HEK293 (cell line): ENCODE results near the gene ADRA2B.

Source experiments
- CTCF ChIA-PET: fragments of 350-600 bp; formaldehyde crosslinking; extraction: SDS; loops from one replicate; lab custom pipeline; 2021; ENCODE audit warnings: antibody characterized with exemption; lab: Yijun Ruan, JAX
- POLR2A ChIA-PET: fragments of 300-600 bp; formaldehyde crosslinking; extraction: SDS; loops from one replicate; lab custom pipeline; 2020; ENCODE audit warnings: antibody characterized with exemption, inconsistent platforms; lab: Yijun Ruan, JAX
- H3K27ac ChIP-seq: fragments of 200-500 bp; sonication (Bioruptor generic); 2 replicates; pipeline ENCODE4 v1.5.1; 2014; ENCODE audit warnings: low read depth, low read length, control low read depth, inconsistent platforms; ENCODE audit errors: extremely low read depth
- H3K36me3 ChIP-seq, 2 experiments: fragments of 200-500 bp in 1 of 2; sonication (Bioruptor generic) in 1 of 2; 1 replicate in 1 of 2; 2 replicates in 1 of 2; pipeline ENCODE4 v1.5.1; 2014 to 2017; ENCODE audit warnings: inconsistent platforms in 2 of 2, low read length in 2 of 2; ENCODE audit not compliant: control insufficient read depth in 2 of 2, insufficient read depth in 1 of 2
- H3K4me1 ChIP-seq: fragments of 200-500 bp; sonication (Bioruptor generic); 2 replicates; pipeline ENCODE4 v1.5.1; 2014; ENCODE audit warnings: mild to moderate bottlenecking, low read length, inconsistent platforms; ENCODE audit not compliant: control insufficient read depth, insufficient read depth
- H3K4me3 ChIP-seq: 2 replicates; pipeline ENCODE4 v1.5.1; 2011; ENCODE audit warnings: low read depth, mild to moderate bottlenecking, control low read depth, low read length, moderate library complexity
- H3K9me3 ChIP-seq: fragments of 200-500 bp; sonication (Bioruptor generic); 2 replicates; pipeline ENCODE4 v1.5.1; 2014; ENCODE audit warnings: low read depth, low read length, inconsistent platforms; ENCODE audit not compliant: control insufficient read depth, insufficient read depth
- GFI1B ChIP-seq: fragments of 450-650 bp; formaldehyde crosslinking; IDR thresholded peaks from 2 replicates; pipeline ENCODE4 v1.5.1; 2016; ENCODE audit warnings: missing biosample characterization, missing genetic modification characterization
- GLI4 ChIP-seq: fragments of 450-650 bp; formaldehyde crosslinking; IDR thresholded peaks from 2 replicates; pipeline ENCODE4 v1.5.1; 2016; ENCODE audit warnings: missing biosample characterization, missing genetic modification characterization
- GLIS2 ChIP-seq: fragments of 450-650 bp; formaldehyde crosslinking; IDR thresholded peaks from 2 replicates; pipeline ENCODE4 v1.5.1; 2016; ENCODE audit warnings: missing biosample characterization, missing genetic modification characterization
- IKZF3 ChIP-seq: fragments of 450-650 bp; IDR thresholded peaks from 2 replicates; pipeline ENCODE4 v1.5.0; 2018; ENCODE audit warnings: missing biosample characterization, mild to moderate bottlenecking, missing genetic modification characterization, moderate library complexity
- SETDB1 ChIP-seq: IDR thresholded peaks from one replicate; pipeline ENCODE4 v1.6.1; 2017; ENCODE audit warnings: mild to moderate bottlenecking, low read length, moderate library complexity, mixed read lengths; ENCODE audit not compliant: insufficient read length
- SP2 ChIP-seq: fragments of 450-650 bp; formaldehyde crosslinking; IDR thresholded peaks from 2 replicates; pipeline ENCODE4 v1.5.1; 2016; ENCODE audit warnings: missing biosample characterization, missing genetic modification characterization
- TCF7L2 ChIP-seq: IDR thresholded peaks from 2 replicates; pipeline ENCODE4 v1.6.1; 2011; ENCODE audit warnings: low read depth, mild to moderate bottlenecking, inconsistent platforms, low read length, moderate library complexity, borderline replicate concordance
- TSHZ1 ChIP-seq: fragments of 450-650 bp; formaldehyde crosslinking; IDR thresholded peaks from 2 replicates; pipeline ENCODE4 v1.5.1; 2016; ENCODE audit warnings: missing biosample characterization, missing genetic modification characterization, borderline replicate concordance
- ZBTB17 ChIP-seq: fragments of 450-650 bp; formaldehyde crosslinking; IDR thresholded peaks from 2 replicates; pipeline ENCODE4 v1.5.1; 2016; ENCODE audit warnings: missing biosample characterization, missing genetic modification characterization
- ZBTB21 ChIP-seq: fragments of 450-650 bp; formaldehyde crosslinking; IDR thresholded peaks from 2 replicates; pipeline ENCODE4 v1.5.1; 2017; ENCODE audit warnings: missing biosample characterization, missing genetic modification characterization
- ZBTB48 ChIP-seq: fragments of 450-650 bp; formaldehyde crosslinking; IDR thresholded peaks from 2 replicates; pipeline ENCODE4 v1.5.1; 2016; ENCODE audit warnings: missing biosample characterization, missing genetic modification characterization
- ZBTB8A ChIP-seq: fragments of 450-650 bp; formaldehyde crosslinking; IDR thresholded peaks from 2 replicates; pipeline ENCODE4 v1.5.1; 2016; ENCODE audit warnings: missing biosample characterization, missing genetic modification characterization
- ZEB2 ChIP-seq: fragments of 450-650 bp; formaldehyde crosslinking; IDR thresholded peaks from 2 replicates; pipeline ENCODE4 v1.5.1; 2016; ENCODE audit warnings: missing biosample characterization, missing genetic modification characterization
- ZFP37 ChIP-seq: fragments of 450-650 bp; formaldehyde crosslinking; IDR thresholded peaks from 2 replicates; pipeline ENCODE4 v1.5.1; 2016; ENCODE audit warnings: missing biosample characterization, missing genetic modification characterization
- ZNF121 ChIP-seq: fragments of 450-650 bp; formaldehyde crosslinking; IDR thresholded peaks from 2 replicates; pipeline ENCODE4 v1.5.1; 2016; ENCODE audit warnings: missing biosample characterization, missing genetic modification characterization
- ZNF146 ChIP-seq: fragments of 450-650 bp; formaldehyde crosslinking; IDR thresholded peaks from 2 replicates; pipeline ENCODE4 v1.5.1; 2016; ENCODE audit warnings: missing biosample characterization, missing genetic modification characterization
- ZNF16 ChIP-seq: fragments of 450-650 bp; formaldehyde crosslinking; IDR thresholded peaks from 2 replicates; pipeline ENCODE4 v1.5.1; 2016; ENCODE audit warnings: low read depth, missing biosample characterization, missing genetic modification characterization
- ZNF23 ChIP-seq: fragments of 450-650 bp; formaldehyde crosslinking; IDR thresholded peaks from 2 replicates; pipeline ENCODE4 v1.5.1; 2016; ENCODE audit warnings: missing biosample characterization, missing genetic modification characterization, borderline replicate concordance
- ZNF302 ChIP-seq: fragments of 450-650 bp; formaldehyde crosslinking; IDR thresholded peaks from 2 replicates; pipeline ENCODE4 v1.5.1; 2016; ENCODE audit warnings: missing biosample characterization, missing genetic modification characterization, low read depth
- ZNF341 ChIP-seq: fragments of 450-650 bp; formaldehyde crosslinking; IDR thresholded peaks from 2 replicates; pipeline ENCODE4; 2016; ENCODE audit warnings: low read depth, missing biosample characterization, missing genetic modification characterization
- ZNF366 ChIP-seq: fragments of 450-650 bp; formaldehyde crosslinking; conservative IDR thresholded peaks from 2 replicates; pipeline ENCODE4 v1.5.1; 2016; ENCODE audit warnings: missing biosample characterization, missing genetic modification characterization
- ZNF473 ChIP-seq: fragments of 450-650 bp; formaldehyde crosslinking; IDR thresholded peaks from 2 replicates; pipeline ENCODE4 v1.5.1; 2017; ENCODE audit warnings: missing biosample characterization, missing genetic modification characterization
- ZNF530 ChIP-seq: fragments of 450-650 bp; formaldehyde crosslinking; IDR thresholded peaks from 2 replicates; pipeline ENCODE4 v1.5.1; 2016; ENCODE audit warnings: low read depth, missing biosample characterization, missing genetic modification characterization
- ZNF623 ChIP-seq: fragments of 450-650 bp; formaldehyde crosslinking; IDR thresholded peaks from 2 replicates; pipeline ENCODE4 v1.5.1; 2016; ENCODE audit warnings: missing biosample characterization, missing genetic modification characterization
- ZNF701 ChIP-seq: fragments of 450-650 bp; formaldehyde crosslinking; IDR thresholded peaks from 2 replicates; pipeline ENCODE4 v1.5.1; 2016; ENCODE audit warnings: missing biosample characterization, missing genetic modification characterization
- ZNF76 ChIP-seq: fragments of 450-650 bp; formaldehyde crosslinking; IDR thresholded peaks from 2 replicates; pipeline ENCODE4; 2016; ENCODE audit warnings: low read depth, missing biosample characterization, missing genetic modification characterization, borderline replicate concordance
- ZNF792 ChIP-seq: fragments of 450-650 bp; formaldehyde crosslinking; IDR thresholded peaks from 2 replicates; pipeline ENCODE4 v1.5.1; 2016; ENCODE audit warnings: missing biosample characterization, missing genetic modification characterization
- TF ChIP-seq, protein P1 (sequence below): fragments of 450-650 bp; formaldehyde crosslinking; IDR thresholded peaks from 2 replicates; pipeline ENCODE4 v1.5.1; 2016; ENCODE audit warnings: missing biosample characterization, missing genetic modification characterization
- TF ChIP-seq, protein P2 (sequence below): fragments of 450-650 bp; formaldehyde crosslinking; IDR thresholded peaks from 2 replicates; pipeline ENCODE4 v1.5.1; 2016; ENCODE audit warnings: missing biosample characterization, missing genetic modification characterization

The ADRA2B gene

GRCh38 chr2:96099861-96100798, 16.2 kb downstream of the ADRA2B start (continued):
- TF ChIP-seq GLI4 (no peak), ZNF473 (tag by site-specific recombination) (no peak), ZNF16 (tag by site-specific recombination) (no peak), TCF7L2 (no peak), ZNF341 (tag by site-specific recombination) (peak; percentile 50; the same call in 1 of the 2 replicates), ZNF366 (peak; percentile 40; the same call in 1 of the 2 replicates), ZNF792 (no peak), ZBTB48 (peak; percentile 84), GLIS2 (peak; percentile 40; the same call in 1 of the 2 replicates), ZNF121 (tag by site-specific recombination) (no peak), ZBTB8A (tag by site-specific recombination) (peak; percentile 38), GFI1B (no peak)
- TF ChIP-seq, protein P1, sequence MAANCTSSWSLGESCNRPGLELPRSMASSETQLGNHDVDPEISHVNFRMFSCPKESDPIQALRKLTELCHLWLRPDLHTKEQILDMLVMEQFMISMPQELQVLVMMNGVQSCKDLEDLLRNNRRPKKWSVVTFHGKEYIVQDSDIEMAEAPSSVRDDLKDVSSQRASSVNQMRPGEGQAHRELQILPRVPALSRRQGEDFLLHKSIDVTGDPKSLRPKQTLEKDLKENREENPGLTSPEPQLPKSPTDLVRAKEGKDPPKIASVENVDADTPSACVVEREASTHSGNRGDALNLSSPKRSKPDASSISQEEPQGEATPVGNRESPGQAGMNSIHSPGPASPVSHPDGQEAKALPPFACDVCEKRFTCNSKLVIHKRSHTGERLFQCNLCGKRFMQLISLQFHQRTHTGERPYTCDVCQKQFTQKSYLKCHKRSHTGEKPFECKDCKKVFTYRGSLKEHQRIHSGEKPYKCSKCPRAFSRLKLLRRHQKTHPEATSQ: no peak
- TF ChIP-seq, all 188 proteins: peak for 9

DNA sequence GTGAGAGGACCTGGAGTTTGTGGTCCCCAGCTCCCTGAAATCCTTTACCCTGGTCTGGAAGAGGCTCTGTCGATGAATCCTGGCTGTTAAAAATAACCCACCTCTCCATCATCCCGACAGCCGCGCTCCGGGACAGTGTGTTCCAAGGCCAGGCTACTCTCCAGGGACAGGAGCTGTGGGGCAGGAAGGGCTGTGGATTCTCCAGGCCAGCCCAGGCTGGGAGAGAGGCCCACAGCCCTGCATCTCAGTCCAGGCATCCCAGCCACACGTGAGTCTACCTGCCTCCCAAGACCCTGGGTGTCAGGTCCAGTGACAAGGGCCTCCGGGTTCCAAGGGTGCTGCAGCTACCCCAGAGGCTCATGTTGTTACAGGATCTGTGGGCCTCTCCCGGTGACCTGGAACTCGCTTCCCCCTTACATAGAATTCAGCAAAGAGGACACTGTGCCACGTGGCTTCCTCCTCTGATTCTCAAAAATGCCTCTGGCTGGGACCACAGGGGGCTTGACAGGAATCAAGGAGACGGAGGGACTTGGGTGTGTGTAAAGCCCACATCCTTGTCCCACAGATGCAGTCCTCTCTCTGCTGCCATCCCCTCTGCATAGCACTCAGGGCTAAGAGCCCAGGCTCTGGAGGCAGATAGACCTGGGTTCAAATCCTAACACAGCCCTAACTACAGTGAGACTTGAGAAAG, 17.3 kb downstream of the ADRA2B start:
- H3K9me3 ChIP-seq: no peaks in the 10 kb centered on the region
- no peak overlapping the region for H3K4me3 ChIP-seq
- no peak overlapping the region for H3K27ac ChIP-seq
- H3K4me1 ChIP-seq: no peaks in the 10 kb centered on the region
- ChIA-PET CTCF (interaction anchor here (1.0 kb wide), 1 partner anchor 11 kb away, joined by 3 read pairs; no protein-coding TSS in a partner anchor), POLR2A (no interaction called here)
- no peaks in the 10 kb centered on the region for H3K36me3 ChIP-seq
- TF ChIP-seq ZNF23: no peak
- TF ChIP-seq, protein P2, sequence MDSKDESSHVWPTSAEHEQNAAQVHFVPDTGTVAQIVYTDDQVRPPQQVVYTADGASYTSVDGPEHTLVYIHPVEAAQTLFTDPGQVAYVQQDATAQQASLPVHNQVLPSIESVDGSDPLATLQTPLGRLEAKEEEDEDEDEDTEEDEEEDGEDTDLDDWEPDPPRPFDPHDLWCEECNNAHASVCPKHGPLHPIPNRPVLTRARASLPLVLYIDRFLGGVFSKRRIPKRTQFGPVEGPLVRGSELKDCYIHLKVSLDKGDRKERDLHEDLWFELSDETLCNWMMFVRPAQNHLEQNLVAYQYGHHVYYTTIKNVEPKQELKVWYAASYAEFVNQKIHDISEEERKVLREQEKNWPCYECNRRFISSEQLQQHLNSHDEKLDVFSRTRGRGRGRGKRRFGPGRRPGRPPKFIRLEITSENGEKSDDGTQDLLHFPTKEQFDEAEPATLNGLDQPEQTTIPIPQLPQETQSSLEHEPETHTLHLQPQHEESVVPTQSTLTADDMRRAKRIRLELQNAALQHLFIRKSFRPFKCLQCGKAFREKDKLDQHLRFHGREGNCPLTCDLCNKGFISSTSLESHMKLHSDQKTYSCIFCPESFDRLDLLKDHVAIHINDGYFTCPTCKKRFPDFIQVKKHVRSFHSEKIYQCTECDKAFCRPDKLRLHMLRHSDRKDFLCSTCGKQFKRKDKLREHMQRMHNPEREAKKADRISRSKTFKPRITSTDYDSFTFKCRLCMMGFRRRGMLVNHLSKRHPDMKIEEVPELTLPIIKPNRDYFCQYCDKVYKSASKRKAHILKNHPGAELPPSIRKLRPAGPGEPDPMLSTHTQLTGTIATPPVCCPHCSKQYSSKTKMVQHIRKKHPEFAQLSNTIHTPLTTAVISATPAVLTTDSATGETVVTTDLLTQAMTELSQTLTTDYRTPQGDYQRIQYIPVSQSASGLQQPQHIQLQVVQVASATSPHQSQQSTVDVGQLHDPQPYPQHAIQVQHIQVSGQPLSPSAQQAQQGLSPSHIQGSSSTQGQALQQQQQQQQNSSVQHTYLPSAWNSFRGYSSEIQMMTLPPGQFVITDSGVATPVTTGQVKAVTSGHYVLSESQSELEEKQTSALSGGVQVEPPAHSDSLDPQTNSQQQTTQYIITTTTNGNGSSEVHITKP (tag by site-specific recombination): no peak
- no peak for TF ChIP-seq ZFP37 (tag by site-specific recombination)
- TF ChIP-seq SETDB1: no peak
- TF ChIP-seq ZNF146 (tag by site-specific recombination): no peak
- TF ChIP-seq IKZF3 (tag by site-specific recombination): no peak
- TF ChIP-seq ZNF76 (tag by site-specific recombination): no peak
- TF ChIP-seq ZNF701 (tag by site-specific recombination): no peak
- no peak for TF ChIP-seq ZBTB8A (tag by site-specific recombination)
- no peak for TF ChIP-seq SP2
- no peak for TF ChIP-seq ZBTB17
- TF ChIP-seq TSHZ1: no peak
- no peak for TF ChIP-seq ZNF530 (tag by site-specific recombination)
- no peak for TF ChIP-seq ZNF302 (tag by site-specific recombination)
- TF ChIP-seq ZEB2 (tag by site-specific recombination): no peak
- TF ChIP-seq ZBTB21 (tag by site-specific recombination): no peak
- no peak for TF ChIP-seq ZNF623 (tag by site-specific recombination)
